OCI-LY7 (cell line): Measurements from ENCODE around the gene NCKAP5L.

Source experiments
- EZH2phosphoT487 ChIP-seq: fragments of 200-600 bp; sonication (generic); IDR thresholded peaks from 2 replicates; pipeline ENCODE4 v1.6.1; 2018; ENCODE audit warnings: low read depth, borderline replicate concordance, mild to moderate bottlenecking, mixed run types, antibody characterized with exemption, low read length, moderate library complexity, mixed read lengths
- TF ChIP-seq, protein P1 (sequence below): fragments of 200-600 bp; sonication (generic); conservative IDR thresholded peaks from 2 replicates; pipeline ENCODE4 v1.5.1; 2014; ENCODE audit warnings: mild to moderate bottlenecking, antibody characterized with exemption, low read length, moderate library complexity, mixed read lengths

DNA sequence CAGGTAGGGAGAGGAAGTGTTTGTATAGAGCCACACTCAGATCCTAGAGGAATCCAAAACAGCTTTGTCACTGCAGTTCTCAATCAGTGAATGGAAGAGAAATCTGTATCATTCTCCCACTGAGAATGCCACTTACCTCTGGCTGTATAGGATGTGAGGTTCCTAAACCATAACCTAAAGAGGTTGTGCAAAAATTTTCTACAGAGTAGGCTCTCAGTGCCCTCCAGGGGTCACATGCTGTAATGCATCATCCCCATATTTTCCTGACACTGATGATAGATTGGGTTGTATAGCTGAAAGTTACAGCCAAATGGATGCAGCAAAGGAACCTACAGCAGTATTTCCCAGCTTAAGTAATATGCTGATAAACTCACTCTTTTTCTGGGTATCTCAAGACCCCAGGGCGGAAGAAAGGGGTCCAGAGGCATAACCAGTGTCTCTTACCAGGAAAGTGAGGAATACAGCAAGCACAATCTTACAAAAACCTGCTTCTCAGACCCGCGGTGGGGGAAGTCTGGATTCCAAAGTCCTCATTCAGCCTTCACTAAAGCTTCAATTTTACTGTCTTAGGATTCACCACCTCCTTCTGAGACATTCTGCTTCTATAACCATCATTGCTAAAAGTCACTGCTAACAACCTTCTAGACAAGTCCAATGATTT lies 10.9 kb upstream of the NCKAP5L start:
- TF ChIP-seq, protein P1, sequence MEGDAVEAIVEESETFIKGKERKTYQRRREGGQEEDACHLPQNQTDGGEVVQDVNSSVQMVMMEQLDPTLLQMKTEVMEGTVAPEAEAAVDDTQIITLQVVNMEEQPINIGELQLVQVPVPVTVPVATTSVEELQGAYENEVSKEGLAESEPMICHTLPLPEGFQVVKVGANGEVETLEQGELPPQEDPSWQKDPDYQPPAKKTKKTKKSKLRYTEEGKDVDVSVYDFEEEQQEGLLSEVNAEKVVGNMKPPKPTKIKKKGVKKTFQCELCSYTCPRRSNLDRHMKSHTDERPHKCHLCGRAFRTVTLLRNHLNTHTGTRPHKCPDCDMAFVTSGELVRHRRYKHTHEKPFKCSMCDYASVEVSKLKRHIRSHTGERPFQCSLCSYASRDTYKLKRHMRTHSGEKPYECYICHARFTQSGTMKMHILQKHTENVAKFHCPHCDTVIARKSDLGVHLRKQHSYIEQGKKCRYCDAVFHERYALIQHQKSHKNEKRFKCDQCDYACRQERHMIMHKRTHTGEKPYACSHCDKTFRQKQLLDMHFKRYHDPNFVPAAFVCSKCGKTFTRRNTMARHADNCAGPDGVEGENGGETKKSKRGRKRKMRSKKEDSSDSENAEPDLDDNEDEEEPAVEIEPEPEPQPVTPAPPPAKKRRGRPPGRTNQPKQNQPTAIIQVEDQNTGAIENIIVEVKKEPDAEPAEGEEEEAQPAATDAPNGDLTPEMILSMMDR, result peak; percentile 94
- no peak for TF ChIP-seq EZH2phosphoT487
